Nephron (organoid): ENCODE measurements around the gene DPF3.

Experiments
- H3K27ac Mint-ChIP-seq, 3 experiments: 2 replicates each; pipeline ENCODE4 v1.8.0; 2020; ENCODE audit warnings: mixed read lengths in 3 of 3, mild to moderate bottlenecking in 2 of 3, moderate library complexity in 1 of 3
- H3K27me3 Mint-ChIP-seq: 2 replicates; pipeline ENCODE4 v1.8.0; 2021; ENCODE audit warnings: low read depth, mild to moderate bottlenecking, moderate library complexity, mixed read lengths
- H3K36me3 Mint-ChIP-seq: 2 replicates; pipeline ENCODE4 v1.8.0; 2020; ENCODE audit warnings: low read depth, mixed read lengths
- H3K4me1 Mint-ChIP-seq: 2 replicates; pipeline ENCODE4 v1.8.0; 2020; ENCODE audit warnings: mixed read lengths
- H3K4me3 Mint-ChIP-seq, 3 experiments: 2 replicates each; pipeline ENCODE4 v1.8.0; 2020; ENCODE audit warnings: mild to moderate bottlenecking in 3 of 3, mixed read lengths in 3 of 3, moderate library complexity in 2 of 3
- H3K9me3 Mint-ChIP-seq: 2 replicates; pipeline ENCODE4 v1.8.0; 2020; ENCODE audit warnings: mixed read lengths
- CTCF ChIP-seq, 3 experiments: fragments of 200-600 bp; sonication (generic); IDR thresholded peaks; one replicate each; pipeline ENCODE4 v1.5.0; 2021; ENCODE audit warnings: antibody characterized with exemption in 3 of 3; ENCODE audit not compliant: unreplicated experiment in 3 of 3

Gene DPF3

GRCh38 chr14:72606879-72607278, 287.0 kb downstream of the DPF3 start:
- peaks cover 43% of the 10 kb centered on the region for H3K4me1 Mint-ChIP-seq
- no peak overlapping the region for H3K4me3 Mint-ChIP-seq

GRCh38 chr14:72605921-72606220, 288.0 kb downstream of the DPF3 start:
- Mint-ChIP-seq H3K9me3 (no peaks in the 10 kb centered on the region), H3K27me3 (no peaks in the 10 kb centered on the region), H3K4me1 (peaks cover 52% of the 10 kb centered on the region), H3K4me3 (no peak overlapping the region), H3K36me3 (no peaks in the 10 kb centered on the region), H3K27ac (no peak overlapping the region)
- TF ChIP-seq CTCF (IDR thresholded peaks at IDR 0.05; ENCODE audit: unreplicated experiment in 3 of 3) = no peak

More at GRCh38 chr14:72606879-72607278, 287.0 kb downstream of the DPF3 start:
- Mint-ChIP-seq H3K9me3 (no peaks in the 10 kb centered on the region), H3K36me3 (no peaks in the 10 kb centered on the region), H3K27ac (no peak overlapping the region), H3K27me3 (peaks cover 5% of the 10 kb centered on the region)
- TF ChIP-seq CTCF (IDR thresholded peaks at IDR 0.05; ENCODE audit: unreplicated experiment in 3 of 3) = no peak

GRCh38 chr14:72605096-72605920, 288.6 kb downstream of the DPF3 start:
- Mint-ChIP-seq H3K27ac (no peak overlapping the region), H3K9me3 (no peaks in the 10 kb centered on the region), H3K27me3 (no peaks in the 10 kb centered on the region), H3K4me3 (no peak overlapping the region), H3K4me1 (peaks cover 56% of the 10 kb centered on the region), H3K36me3 (no peaks in the 10 kb centered on the region)
- no peak for TF ChIP-seq CTCF (IDR thresholded peaks at IDR 0.05; ENCODE audit: unreplicated experiment in 3 of 3)

- H3K27me3 Mint-ChIP-seq = no peaks in the 10 kb centered on the region
- H3K4me3 Mint-ChIP-seq = no peak overlapping the region
- H3K9me3 Mint-ChIP-seq = no peaks in the 10 kb centered on the region
- peaks cover 60% of the 10 kb centered on the region for H3K4me1 Mint-ChIP-seq
- TF ChIP-seq CTCF (IDR thresholded peaks at IDR 0.05; ENCODE audit: unreplicated experiment in 3 of 3) = no peak
- H3K27ac Mint-ChIP-seq = no peak overlapping the region
- no peaks in the 10 kb centered on the region for H3K36me3 Mint-ChIP-seq
Measured at GRCh38 chr14:72604133-72604532, 289.8 kb downstream of the DPF3 start.

- peaks cover 55% of the 10 kb centered on the region for H3K4me1 Mint-ChIP-seq
- peak overlapping the region in 1 of 3 experiments; percentile 3 for H3K27ac Mint-ChIP-seq
- TF ChIP-seq CTCF (IDR thresholded peaks at IDR 0.05; ENCODE audit: unreplicated experiment in 3 of 3) = no peak
- no peak overlapping the region for H3K4me3 Mint-ChIP-seq
- H3K27me3 Mint-ChIP-seq = no peaks in the 10 kb centered on the region
- no peaks in the 10 kb centered on the region for H3K36me3 Mint-ChIP-seq
- H3K9me3 Mint-ChIP-seq = no peaks in the 10 kb centered on the region
Measured at GRCh38 chr14:72603639-72604038, 290.3 kb downstream of the DPF3 start.
